OCI-LY1 (cell line): ENCODE data around the gene GOT1.

ENCODE experiments used
- EZH2 ChIP-seq: fragments of 200-600 bp; sonication (generic), shearing (Covaris generic); IDR thresholded peaks from 2 replicates; pipeline ENCODE4 v1.8.0; 2017; ENCODE audit warnings: borderline replicate concordance, mixed run types, mild to moderate bottlenecking, antibody characterized with exemption, low read length, moderate library complexity, mixed read lengths
- TF ChIP-seq, protein P1 (sequence below): fragments of 200-600 bp; sonication (generic), shearing (Covaris generic); IDR thresholded peaks from 2 replicates; pipeline ENCODE4 v1.5.1; 2017; ENCODE audit warnings: mild to moderate bottlenecking, antibody characterized with exemption, low read length, moderate library complexity, mixed read lengths

DNA sequence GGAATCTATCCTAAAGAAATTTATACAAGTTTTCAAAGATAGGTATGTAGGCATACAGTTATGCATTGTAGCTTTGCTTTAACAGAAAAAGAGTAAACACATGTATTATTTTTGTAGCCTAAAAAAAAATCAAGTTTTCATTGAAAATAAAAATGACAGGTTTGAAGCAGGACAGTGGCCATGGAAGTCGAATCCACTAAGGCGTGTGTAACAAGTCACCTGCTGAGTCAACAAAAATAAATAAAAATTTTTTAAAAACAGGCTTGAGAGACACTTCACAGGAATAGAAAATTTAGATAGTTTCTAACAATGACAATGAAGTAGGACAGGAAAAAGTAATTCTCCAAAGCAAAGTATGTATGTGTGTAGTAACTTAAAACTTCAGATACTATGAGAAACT, 8.5 kb upstream of the GOT1 start:
- TF ChIP-seq EZH2 = no peak
- TF ChIP-seq, protein P1, sequence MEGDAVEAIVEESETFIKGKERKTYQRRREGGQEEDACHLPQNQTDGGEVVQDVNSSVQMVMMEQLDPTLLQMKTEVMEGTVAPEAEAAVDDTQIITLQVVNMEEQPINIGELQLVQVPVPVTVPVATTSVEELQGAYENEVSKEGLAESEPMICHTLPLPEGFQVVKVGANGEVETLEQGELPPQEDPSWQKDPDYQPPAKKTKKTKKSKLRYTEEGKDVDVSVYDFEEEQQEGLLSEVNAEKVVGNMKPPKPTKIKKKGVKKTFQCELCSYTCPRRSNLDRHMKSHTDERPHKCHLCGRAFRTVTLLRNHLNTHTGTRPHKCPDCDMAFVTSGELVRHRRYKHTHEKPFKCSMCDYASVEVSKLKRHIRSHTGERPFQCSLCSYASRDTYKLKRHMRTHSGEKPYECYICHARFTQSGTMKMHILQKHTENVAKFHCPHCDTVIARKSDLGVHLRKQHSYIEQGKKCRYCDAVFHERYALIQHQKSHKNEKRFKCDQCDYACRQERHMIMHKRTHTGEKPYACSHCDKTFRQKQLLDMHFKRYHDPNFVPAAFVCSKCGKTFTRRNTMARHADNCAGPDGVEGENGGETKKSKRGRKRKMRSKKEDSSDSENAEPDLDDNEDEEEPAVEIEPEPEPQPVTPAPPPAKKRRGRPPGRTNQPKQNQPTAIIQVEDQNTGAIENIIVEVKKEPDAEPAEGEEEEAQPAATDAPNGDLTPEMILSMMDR = no peak
